ENCODE results near the gene B4GALT3.

B4GALT3 gene

DNA sequence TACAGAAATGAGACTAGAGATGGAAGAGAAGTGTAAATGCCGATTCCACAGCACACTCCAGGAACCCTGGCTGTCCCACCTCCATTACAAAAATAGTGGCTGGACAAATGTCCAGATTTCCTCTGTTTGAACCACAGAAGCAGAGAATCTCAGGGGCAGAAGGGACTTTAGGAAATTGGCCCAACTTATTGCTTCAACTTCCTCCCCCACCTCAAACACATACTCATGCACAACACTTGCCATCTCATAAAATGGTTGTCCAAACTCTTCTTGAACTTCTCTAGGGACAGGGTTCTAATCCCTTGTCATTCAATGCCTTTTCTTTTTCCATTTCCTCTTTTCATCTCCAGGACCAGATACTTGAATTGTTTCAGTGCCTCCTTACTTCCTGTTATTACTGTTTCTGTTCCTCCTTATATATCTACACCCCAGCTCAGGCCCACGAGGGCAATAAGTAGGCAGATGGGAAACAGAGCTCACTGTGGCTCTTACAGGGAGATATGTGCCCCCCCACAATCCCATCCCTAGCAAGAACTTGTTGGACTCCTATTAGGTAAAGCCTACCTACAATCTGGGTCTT lies 8.5 kb upstream of the B4GALT3 start:
- no peak for DNase-seq

DNA sequence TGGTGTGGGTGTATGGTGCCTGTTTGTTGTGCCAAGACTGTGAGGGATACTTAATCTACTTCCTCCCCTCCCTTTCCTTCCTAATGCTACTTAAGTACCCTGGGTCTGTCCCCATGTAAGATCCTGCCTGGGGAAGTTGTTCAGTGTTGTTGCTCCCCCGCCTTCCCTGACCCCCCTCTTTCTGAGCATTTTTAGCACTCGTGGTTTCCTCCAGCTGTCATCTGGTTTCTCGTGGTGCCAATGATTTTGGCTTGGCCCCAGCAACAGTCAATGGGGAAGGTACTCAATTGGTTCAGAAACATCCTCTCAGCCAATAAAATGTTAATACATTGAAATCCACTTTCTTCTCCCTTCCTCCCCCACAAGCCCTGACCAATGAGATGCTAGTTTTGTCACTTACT lies 8.0 kb upstream of the B4GALT3 start:
- DNase-seq: peak; percentile 66

DNA sequence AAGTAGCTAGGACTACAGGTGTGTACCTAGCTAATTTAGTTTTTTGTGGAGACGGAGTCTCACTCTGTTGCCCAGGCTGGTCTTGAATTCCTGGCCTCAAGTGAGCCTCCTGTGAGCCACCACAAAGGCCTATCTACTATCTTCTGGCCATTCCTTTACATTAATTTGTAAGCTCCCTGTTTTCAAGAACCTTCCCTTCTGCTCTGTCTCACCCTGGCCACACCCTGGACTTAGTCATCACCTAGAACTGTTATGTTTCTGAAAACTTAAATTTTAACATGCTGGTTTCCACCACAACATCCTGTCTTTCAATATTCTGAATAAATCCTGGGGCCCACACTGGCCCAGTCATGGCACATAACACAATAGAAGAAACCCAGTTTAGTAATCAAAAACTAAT lies 4.9 kb upstream of the B4GALT3 start:
- peak; percentile 50 for DNase-seq

DNA sequence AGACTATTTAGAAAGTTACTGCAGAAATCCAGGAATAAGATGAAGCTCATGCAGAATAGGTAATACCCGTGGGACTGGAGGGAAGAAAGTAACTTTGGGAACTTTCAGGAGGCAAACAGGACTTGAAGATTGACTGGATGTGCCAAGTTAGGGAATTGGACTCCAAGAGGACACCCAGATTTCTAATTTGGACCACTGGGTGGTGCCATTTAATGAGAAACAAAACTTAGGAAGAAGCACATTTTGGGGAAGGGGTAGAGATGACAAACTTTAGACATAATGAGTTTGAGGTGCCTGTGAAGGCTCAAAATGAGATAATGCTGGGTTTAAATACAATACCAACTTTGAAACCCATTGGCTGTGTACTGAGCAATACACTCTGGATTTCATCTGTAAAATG lies 3.3 kb upstream of the B4GALT3 start:
- no peak for DNase-seq

DNA sequence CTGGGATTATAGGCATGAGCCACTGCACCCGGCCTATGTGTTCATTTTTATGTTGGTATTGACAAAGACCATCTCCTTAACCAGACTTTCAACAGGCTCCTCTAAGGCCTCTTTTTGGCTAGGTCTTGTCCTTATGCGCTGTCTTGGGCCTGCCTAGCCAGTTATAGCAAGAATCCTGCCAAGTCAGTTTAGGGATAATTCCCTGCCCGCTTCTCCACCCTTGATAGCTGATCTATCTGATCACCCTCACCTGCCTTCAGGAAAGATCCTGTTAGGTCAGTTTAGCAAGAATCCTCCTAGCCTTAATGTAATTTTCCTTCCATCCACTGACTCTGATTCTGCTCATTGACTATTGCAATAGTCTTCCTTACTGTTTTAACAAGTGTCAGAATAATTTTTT lies 2.4 kb upstream of the B4GALT3 start:
- no peak for DNase-seq

DNA sequence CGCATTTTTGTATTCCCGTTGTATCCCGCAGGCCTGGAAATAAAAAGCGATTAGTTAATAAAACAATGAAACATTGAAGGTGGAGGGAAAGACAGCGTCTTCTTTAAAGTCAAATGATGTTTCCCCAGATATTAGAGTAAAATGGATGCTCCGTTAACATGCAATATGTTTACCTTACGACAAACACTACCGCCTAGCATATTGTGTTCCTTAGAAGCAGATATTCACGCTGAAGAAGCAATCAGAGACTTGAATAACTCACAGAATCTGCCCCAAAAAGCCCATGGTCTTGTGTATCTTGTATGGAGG lies 583 bp upstream of the B4GALT3 start:
- DNase-seq: no peak

DNA sequence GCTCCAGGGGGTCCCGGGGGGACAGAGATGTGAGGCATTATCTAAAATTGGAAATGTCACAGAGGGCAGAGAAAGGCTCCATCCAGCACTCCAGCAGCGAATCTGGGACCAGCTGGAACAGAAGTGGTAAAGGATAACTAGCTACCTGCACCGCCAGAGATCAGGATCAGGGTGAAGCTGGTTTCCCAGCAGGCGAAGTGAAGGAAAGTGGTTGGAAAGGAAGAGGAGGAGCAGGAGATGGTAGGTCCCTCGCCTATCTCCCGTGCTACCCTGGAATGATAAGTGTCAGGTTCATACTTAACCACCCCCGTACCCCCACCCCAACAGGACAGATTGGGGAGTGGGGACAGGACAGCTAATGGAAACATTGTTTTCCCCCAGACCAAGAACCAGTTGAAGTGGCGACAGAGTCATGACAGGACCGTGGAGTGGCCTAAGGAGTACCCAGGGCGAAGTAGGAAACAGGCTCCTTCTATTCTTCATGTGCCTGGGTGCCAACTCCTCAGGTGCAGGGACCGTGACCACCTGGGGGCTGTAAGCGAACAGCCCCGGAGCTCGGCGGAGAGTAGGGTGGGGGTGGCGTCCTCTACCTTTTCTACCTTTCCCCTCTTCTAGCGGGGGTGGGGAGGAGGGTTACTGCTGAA lies 717 bp downstream of the B4GALT3 start:
- no peak for DNase-seq

DNA sequence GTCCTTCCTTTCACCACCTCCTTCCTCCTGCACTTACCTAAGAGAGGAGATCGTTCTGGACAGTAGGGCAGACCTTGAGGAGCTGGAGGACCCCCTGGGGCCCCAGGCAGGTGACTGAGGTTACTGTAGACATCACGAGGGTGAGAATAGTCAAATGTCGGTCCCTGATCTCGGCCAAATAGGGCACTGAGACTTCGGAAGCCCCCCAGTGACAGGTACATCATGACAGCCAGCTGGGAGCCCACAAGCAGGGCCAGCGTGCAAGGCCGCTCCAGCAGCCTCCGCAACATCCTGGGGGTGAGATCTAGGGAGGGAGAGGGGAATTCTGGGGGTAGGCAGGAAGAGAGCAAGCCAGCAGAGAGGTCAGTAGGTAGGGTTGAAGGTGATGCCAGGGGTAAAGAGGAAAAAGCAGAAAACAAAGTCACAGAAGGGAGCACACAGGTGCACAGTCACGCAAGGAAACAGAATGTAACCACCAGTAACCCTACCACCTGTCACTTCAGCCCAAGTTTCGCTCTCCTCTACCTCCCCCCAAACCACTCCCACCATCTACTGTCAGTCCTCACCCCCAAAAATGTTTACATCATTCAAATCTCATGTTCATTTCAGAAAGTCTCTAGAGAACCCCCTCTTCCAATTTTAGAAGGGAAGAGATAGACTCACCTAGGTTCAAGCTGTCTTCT lies 1.4 kb downstream of the B4GALT3 start:
- no peak for DNase-seq

DNA sequence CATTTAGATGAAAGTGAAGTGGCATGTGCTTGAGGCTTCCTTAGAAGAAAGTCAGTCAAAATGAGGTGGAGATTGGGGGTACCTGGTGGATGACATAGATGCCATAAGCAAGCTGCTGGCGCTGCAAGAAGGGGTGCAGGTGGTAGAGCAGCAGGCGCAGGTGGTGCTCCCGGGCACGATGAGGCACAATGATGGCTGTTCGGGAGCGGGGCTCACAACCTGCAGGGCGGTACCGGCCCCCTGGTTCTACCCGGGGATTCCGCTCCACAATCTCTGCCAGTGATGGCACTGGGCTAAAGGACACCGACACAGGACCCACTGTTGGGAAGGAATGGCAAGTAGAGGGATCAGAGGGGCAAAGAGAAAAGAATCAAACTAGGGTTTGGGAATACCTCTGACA lies 2.4 kb downstream of the B4GALT3 start:
- DNase-seq: no peak

DNA sequence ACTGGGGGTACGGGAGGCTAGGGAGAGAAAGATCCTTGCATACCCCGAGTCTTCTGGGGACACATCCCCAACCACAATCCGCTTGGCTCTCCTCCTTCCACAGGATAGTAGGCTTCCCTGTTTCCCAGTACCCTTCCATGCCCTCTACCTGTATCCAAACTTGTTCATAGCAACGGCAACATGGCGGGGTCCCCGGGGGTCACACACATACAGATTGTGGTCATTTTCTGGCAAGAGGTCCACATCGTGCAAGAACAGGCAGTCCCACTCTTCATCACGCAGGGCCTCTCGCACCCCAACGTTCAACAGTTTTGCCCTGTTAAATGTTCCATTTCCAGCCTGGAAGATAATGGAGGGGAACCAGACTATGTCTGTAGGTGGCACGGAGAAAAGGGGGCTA lies 3.6 kb downstream of the B4GALT3 start:
- DNase-seq: no peak

DNA sequence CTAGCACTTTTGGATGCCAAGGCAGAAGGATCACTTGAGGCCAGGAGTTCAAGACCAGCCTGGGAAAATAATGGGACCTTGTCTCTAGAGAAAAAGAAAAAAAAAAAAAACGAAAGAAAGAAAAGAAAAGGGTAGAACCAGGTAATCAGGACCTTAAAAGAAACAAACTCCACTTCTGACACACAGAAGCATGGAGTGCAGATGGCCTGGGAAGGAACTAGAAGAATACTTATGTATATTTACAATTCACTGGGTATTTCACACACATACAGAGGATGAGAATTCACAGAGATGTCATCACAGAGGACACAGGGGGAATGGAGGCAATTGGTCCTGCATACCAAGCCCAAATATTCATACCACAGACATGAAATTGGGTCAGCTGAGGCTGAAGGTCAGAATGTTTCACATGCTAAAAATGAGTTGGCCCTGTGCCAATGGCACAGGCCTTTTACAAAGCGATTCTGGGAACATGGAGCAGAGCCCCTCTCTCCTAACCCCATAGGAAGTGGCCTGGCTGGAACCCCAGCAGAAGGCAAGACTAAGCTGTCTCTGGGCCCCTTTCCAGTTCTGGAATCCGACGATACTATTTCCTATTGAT lies 4.4 kb downstream of the B4GALT3 start:
- DNase-seq: no peak

DNA sequence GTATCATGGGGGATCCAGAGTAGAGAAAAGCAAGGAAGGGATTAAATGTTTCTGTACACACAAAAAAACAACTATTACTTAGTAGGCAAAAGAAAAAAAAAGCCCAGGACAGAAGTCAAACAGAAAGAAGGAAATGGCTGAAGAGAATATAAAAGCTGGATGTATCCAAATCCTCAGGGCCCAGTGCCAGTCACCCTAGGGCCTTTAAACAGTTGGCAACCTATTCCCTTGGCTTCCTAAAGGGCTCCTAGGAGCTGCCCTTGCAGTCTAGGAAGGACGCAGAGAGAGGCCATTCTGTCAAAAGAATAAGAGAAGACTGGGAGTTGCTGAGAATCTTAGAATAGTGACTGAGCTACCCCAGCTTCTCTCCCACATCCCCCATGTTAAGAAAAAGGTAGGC lies 5.0 kb downstream of the B4GALT3 start:
- DNase-seq: no peak

DNA sequence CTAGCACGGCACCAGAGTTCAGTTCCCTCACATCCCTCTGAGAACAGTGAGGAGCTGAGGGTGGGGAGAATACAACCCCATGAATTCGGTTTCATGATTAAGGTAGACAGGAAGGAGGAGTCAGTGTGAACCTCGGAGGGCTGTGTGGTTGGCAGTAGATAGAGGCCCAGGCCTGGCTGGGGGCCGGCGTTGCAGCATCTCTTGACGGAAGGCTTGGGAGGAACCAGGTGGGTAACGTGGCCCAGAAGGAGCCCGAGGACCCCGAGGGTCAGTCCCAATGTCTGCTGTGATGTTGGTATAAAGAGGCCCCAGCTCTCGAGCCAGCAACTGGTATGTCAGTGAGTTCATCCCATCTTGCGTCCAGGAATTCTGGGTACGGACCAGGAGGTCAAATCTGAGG lies 5.6 kb downstream of the B4GALT3 start:
- no peak for DNase-seq

DNA sequence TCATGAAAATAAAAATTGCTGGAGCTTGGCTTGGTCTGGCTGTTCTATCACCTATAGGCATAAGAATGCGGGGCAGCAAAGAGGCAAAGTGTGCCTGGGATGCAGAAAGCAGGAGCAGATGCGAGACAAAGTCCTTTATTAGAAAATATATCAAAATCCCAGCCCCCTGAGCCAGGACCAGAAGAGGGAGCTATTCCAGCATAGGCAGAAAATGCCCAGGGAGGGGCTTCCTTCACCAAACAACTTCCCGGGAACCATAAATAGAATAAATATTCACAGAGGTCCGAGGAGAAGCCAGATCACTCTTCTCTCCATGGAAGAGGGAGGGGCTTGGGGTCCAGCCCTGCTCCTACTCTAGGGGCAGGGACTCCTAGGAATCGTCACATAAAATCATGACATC lies 6.1 kb downstream of the B4GALT3 start:
- DNase-seq: no peak

DNA sequence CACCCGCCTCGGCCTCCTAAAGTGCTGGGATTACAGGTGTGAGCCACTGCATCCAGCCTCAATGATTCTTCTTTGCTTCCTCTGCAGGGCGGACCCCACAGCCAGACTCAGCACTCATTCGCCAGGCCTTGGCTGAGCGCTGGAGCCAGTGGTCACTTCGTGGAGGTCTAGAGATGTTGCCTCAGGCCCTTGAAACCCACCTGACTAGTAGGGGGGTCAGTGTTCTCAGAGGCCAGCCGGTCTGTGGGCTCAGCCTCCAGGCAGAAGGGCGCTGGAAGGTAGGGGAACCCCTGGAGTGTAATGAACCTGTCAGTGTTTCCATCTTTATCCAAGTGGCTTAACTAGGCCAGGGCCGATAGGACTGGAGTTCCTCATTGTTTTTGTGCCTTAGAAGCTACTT lies 8.4 kb downstream of the B4GALT3 start:
- DNase-seq: no peak

DNA sequence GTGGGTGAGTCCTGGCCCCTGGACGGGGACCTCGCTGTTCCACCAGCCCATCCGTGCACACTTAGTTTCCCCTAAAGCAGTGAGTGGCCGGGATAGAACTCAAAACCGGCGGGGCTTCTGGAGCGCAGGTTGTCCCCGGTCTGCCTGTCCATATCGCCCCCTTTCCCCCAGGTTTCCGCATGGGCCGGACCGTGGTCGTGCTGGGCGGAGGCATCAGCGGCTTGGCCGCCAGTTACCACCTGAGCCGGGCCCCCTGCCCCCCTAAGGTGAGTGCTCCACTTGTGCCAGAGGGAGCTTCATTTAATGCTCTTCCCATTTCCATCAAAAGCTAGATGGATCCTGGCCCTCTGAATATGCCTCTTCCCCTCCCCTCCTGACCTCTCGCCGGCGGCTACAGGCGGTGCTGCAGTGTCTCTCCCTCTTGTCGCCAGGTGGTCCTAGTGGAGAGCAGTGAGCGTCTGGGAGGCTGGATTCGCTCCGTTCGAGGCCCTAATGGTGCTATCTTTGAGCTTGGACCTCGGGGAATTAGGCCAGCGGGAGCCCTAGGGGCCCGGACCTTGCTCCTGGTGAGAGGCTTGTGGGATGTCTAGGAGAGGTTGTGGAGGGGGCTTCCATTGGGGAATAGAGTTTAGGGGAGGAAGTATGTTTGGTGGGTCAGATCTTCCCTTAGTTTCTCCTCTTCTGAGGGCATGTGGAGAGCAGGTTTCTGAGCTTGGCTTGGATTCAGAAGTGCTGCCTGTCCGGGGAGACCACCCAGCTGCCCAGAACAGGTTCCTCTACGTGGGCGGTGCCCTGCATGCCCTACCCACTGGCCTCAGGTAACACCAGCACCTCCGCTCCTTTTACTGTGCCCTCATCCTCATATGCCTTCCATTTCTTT lies 10.4 kb downstream of the B4GALT3 start:
- DNase-seq: no peak

DNA sequence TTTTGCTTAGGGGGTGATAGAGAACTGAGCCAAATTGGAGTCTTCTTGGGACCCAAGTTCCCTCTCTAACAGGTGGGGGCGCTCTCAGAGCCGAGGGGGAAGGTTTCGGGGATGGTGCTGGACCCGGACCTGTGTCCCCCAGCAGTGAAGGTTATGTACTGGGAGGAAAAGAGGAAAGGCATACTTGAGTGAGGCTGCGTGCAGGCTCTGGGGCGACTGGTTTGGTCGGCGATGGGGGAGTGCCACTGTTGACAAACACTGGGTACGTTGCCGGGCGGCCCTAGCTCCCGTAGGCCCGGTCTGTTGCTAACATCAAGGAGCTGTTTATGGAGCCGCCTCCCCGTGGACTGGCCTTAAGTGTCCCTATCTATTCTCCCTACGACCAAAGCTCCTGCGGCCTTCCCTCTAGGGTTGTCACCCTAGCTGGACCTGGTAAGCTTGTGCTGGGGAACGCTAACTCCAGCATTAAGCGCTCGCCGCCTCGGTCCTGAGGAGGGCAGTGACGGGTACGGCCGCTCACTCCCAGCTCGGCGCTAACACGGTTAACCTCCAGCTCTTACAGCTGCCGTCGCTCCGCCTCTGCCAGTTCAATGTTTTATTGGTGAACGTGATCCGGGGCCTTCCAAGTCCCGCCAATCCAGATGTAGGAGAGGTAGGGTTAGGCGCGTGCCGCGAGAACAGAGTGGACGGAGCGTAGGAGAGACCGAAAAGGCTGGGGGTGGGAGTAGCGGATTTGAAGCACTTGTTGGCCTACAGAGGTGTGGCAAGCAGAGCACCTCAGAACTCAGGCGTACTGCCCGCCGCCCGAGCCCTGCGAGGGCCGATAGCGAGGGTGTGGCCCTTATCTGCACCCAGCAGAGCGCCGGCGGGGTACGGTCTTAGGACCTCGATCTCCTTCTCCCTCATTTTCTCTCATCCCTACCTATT lies 11.3 kb downstream of the B4GALT3 start, which contains the start of gene PPOX:
Gene PPOX, plus strand, starts transcription at position 685 of the 927 bp plus-strand sequence. CDS start 422 bp downstream, outside the sequence.
- DNase-seq: peak; percentile 86

DNA sequence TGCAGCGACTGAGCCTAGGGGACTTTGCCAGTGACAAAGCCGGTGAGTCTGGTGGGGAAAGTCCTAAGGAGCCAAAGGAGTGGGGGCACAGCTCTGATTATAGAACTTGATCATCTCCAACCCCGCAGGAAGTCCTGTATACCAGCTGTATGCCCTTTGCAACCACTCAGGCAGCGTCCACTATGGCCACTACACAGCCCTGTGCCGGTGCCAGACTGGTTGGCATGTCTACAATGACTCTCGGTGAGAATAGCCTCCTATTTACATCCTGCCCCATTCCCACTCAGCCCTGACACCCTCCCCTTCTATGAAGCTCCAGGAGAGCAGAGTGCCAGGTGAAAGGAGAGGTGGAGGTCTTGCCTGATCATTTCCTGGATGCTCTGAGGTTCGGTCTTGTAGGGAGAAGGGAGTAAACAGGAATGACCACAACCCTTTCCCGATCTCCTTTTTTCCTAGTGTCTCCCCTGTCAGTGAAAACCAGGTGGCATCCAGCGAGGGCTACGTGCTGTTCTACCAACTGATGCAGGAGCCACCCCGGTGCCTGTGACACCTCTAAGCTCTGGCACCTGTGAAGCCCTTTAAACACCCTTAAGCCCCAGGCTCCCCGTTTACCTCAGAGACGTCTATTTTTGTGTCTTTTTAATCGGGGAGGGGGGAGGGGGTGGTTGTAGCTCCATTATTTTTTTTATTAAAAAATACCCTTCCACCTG lies 12.3 kb downstream of the B4GALT3 start:
- no peak for DNase-seq

DNA sequence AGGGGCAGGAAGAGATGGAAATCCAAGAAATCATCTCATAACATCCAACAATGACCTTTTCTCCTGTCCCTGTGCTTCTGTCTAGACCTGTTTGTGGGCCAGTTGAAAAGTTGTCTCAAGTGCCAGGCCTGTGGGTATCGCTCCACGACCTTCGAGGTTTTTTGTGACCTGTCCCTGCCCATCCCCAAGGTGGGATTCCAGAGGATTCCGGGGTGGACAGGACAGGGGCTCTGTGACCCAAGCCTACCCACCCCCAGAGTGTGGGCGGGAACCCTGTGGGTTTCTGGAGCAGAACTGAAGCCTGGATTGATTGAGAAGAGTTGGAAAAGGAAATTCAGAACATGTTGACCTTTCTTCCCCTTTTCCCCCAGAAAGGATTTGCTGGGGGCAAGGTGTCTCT lies 13.5 kb downstream of the B4GALT3 start:
- no peak for DNase-seq

DNA sequence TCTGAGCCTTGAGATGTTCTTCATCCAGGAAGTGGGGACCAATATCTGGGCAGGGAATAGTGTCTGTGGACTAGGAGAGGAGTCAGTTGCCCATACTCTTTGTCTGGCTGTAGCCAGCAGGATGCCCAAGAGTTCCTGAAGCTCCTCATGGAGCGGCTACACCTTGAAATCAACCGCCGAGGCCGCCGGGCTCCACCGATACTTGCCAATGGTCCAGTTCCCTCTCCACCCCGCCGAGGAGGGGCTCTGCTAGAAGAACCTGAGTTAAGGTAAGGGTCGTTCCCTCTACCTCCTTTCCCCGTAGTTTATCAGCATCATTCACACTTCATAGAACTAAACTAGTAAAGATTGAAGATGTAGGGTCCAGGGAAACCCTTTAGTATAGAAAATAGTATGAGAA lies 14.5 kb downstream of the B4GALT3 start:
- no peak for DNase-seq

DNA sequence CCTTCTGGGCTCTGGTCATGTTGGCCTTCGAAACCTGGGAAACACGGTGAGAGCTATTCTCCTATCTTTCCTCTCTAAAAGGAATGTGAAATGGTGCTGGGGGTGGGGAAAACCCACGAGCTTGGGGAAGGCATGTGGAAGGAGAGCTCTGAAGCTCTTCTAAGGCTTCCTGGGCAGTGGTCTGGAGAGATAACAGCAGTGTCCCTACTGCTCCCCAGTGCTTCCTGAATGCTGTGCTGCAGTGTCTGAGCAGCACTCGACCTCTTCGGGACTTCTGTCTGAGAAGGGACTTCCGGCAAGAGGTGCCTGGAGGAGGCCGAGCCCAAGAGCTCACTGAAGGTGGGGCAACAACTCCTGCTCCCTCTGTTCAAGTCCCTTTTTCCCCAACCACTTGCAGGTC lies 15.3 kb downstream of the B4GALT3 start:
- no peak for DNase-seq

DNA sequence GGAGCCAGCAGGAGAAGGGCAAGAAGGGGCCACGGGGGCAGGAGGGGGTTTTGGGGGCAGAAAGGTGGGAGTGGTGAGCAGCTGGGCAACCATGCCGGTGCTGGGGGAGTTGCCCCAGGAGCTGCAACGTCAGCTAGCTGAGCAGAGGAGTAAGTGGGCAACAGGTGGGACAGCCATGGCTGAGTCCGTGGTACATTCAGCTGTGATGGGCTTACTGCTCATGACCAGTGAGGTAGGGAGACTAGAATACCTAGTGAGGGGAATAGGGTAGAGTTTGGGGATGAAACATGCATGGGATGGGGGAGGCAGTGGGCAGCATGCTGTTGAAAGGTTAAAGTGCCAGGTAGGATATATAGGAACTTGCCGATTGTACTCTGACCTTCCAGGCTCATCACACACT lies 15.7 kb downstream of the B4GALT3 start:
- no peak for DNase-seq
